ENCODE data around the gene CHD1. TPM values are rescaled to one million over a fixed set of nuclear protein-coding genes. Genes with fewer than 3 reads are reported as not detected.

The CHD1 gene
- total and polyA plus RNA-seq, 7 donors = 9.5 to 30.4 (median 13.6) TPM

DNA sequence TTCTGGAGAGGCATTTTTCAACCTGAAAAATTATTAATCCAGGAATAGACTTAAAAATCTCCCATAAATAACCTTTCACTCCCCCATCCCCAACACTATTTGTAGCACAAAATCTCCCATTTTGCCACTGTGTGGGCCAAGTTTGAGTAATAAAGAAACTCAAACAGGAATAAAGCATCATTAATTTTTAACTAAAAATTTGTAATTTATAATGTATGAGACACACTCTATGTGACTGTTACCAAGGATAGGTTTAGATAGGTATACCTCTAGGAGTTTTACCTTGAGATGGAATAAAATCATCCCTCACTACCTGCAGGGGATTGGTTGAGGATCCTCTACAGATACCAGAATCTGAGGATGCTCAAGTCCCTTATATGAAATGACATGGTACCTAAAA is 30.1 kb downstream of the CHD1 start:
- no peak overlapping the region for H3K4me3 ChIP-seq
- DNase-seq (no peak), ATAC-seq (no peak)
- intact Hi-C loops (cut with DNase I) = no loop called here
- H3K27ac ChIP-seq = no peak overlapping the region
- no peaks in the 10 kb centered on the region for H3K27me3 ChIP-seq (ENCODE audit: insufficient read depth in 3 of 3, low read length in 2 of 3)
- H3K9me3 ChIP-seq = no peaks in the 10 kb centered on the region
- peaks cover 10 to 100% of the 10 kb centered on the region in 2 donors for H3K36me3 ChIP-seq (ENCODE audit: insufficient read depth in 1 of 2, low read depth in 1 of 2)
- TF ChIP-seq, protein P1, sequence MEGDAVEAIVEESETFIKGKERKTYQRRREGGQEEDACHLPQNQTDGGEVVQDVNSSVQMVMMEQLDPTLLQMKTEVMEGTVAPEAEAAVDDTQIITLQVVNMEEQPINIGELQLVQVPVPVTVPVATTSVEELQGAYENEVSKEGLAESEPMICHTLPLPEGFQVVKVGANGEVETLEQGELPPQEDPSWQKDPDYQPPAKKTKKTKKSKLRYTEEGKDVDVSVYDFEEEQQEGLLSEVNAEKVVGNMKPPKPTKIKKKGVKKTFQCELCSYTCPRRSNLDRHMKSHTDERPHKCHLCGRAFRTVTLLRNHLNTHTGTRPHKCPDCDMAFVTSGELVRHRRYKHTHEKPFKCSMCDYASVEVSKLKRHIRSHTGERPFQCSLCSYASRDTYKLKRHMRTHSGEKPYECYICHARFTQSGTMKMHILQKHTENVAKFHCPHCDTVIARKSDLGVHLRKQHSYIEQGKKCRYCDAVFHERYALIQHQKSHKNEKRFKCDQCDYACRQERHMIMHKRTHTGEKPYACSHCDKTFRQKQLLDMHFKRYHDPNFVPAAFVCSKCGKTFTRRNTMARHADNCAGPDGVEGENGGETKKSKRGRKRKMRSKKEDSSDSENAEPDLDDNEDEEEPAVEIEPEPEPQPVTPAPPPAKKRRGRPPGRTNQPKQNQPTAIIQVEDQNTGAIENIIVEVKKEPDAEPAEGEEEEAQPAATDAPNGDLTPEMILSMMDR (IDR thresholded peaks at IDR 0.05) = no peak
- no peaks in the 10 kb centered on the region for H3K4me1 ChIP-seq

DNA sequence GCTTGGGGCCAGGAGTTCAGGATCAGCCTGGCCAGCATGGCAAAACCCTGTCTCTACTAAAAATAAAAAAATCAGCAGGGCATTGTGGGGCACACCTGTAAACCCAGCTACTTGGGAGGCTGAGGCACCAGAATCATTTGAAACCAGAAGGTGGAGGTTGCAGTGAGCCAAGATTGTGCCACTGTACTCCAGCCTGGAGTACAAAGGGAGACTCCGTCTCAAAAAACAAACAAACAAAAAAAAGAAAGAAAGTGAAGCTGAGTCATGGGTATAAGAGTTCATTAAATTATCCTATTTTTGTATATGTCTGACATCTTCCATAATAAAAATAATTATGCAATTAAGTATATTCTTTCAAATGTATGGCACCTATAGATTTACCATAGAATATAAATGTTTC is 37.2 kb downstream of the CHD1 start:
- H3K9me3 ChIP-seq = no peaks in the 10 kb centered on the region
- H3K27me3 ChIP-seq (ENCODE audit: insufficient read depth in 3 of 3, low read length in 2 of 3) = no peaks in the 10 kb centered on the region
- no peak overlapping the region for H3K27ac ChIP-seq
- no peak overlapping the region for H3K4me3 ChIP-seq
- peaks cover 3 to 100% of the 10 kb centered on the region in 2 donors for H3K36me3 ChIP-seq (ENCODE audit: insufficient read depth in 1 of 2, low read depth in 1 of 2)
- WGBS, 3 donors = 96 to 100% (median 96%) methylated on average over 1 of the region's 1 CpG
- TF ChIP-seq, protein P1 (IDR thresholded peaks at IDR 0.05) = no peak
- DNase-seq (no peak), ATAC-seq (no peak)
- no peaks in the 10 kb centered on the region for H3K4me1 ChIP-seq
- intact Hi-C loops (cut with DNase I) = no loop called here

DNA sequence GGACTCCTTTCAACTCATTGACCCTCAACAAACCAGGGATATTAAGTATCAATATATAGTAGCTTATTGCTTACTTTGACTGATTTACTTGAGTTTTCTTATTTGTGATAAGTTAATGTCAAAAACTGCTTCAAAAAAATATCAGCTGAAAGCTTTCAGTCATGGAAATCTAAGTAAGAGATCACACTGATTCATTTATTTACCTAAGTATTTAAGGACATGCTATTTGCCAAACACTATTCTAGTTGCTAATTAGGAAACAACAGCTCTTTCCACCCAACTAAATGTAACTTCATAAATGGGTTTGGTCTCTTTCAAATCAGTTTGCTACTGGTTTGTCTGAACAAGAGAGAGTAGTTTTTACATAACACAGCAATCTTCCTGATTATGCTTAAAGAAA is 48.2 kb downstream of the CHD1 start:
- ATAC-seq = no peak
- no peak overlapping the region for H3K27ac ChIP-seq
- no peak overlapping the region for H3K4me3 ChIP-seq
- DNase-seq = no peak
- TF ChIP-seq, protein P1 (IDR thresholded peaks at IDR 0.05) = no peak
- peaks cover 7 to 97% of the 10 kb centered on the region in 2 donors for H3K36me3 ChIP-seq (ENCODE audit: insufficient read depth in 1 of 2, low read depth in 1 of 2)
- intact Hi-C loops (cut with DNase I) = no loop called here
- no peaks in the 10 kb centered on the region for H3K9me3 ChIP-seq
- H3K4me1 ChIP-seq = no peaks in the 10 kb centered on the region
- H3K27me3 ChIP-seq (ENCODE audit: insufficient read depth in 3 of 3, low read length in 2 of 3) = no peaks in the 10 kb centered on the region

DNA sequence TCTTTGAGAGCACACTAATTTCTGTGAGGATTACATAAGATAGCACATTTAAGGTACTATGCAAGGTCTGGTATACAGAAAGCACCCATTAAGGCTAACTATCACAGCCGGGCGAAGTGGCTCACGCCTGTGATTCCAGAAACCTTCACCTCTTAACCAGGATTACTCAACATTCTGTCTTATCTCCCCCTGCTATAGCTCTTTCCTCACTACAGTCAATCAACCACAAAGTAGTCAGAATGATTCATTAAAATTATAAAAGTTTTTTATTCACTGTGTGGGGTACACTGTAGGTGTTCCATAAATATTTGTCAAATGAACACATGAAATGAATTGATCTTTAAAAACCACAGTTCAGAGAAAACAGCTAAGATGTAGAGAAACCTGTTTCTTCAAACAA is 48.7 kb downstream of the CHD1 start:
- no peak for ATAC-seq
- no peak overlapping the region for H3K4me3 ChIP-seq
- TF ChIP-seq, protein P1 (IDR thresholded peaks at IDR 0.05) = no peak
- H3K36me3 ChIP-seq (ENCODE audit: insufficient read depth in 1 of 2, low read depth in 1 of 2) = peaks cover 7 to 97% of the 10 kb centered on the region in 2 donors
- H3K27me3 ChIP-seq (ENCODE audit: insufficient read depth in 3 of 3, low read length in 2 of 3) = no peaks in the 10 kb centered on the region
- no peaks in the 10 kb centered on the region for H3K9me3 ChIP-seq
- no peaks in the 10 kb centered on the region for H3K4me1 ChIP-seq
- DNase-seq = no peak
- no peak overlapping the region for H3K27ac ChIP-seq
- WGBS, 3 donors = 95 to 97% (median 96%) methylated on average over 3 of the region's 3 CpGs
- intact Hi-C loops (cut with DNase I) = no loop called here

DNA sequence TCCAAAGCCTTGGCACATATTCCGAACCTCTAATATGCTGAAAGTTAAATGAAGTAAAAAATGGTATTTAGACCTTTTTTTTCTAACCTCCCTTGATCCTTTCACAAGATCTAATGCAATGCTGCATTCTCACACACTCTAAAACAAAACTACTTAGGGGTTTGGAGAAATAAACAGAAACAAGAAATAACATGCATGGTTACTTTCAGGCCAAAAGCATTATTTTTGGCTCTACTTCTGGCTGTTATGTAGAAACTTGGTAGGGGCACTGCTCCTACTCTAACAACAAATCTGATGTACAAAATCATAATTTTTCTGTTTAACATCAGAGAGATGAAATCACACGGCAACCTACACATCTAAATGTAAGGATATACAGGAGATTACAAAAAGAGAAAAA is 51.2 kb downstream of the CHD1 start:
- peaks cover 5 to 100% of the 10 kb centered on the region in 2 donors for H3K36me3 ChIP-seq (ENCODE audit: insufficient read depth in 1 of 2, low read depth in 1 of 2)
- H3K4me1 ChIP-seq = no peaks in the 10 kb centered on the region
- no peak overlapping the region for H3K27ac ChIP-seq
- H3K9me3 ChIP-seq = no peaks in the 10 kb centered on the region
- ATAC-seq = no peak
- TF ChIP-seq, protein P1 (IDR thresholded peaks at IDR 0.05) = no peak
- no peak for DNase-seq
- WGBS, 3 donors = 92 to 98% (median 97%) methylated on average over 2 of the region's 2 CpGs
- intact Hi-C loops (cut with DNase I) = loop anchor here in 1 of 2 donors (5.0 kb wide), 1 partner anchor 1710 kb away; no protein-coding TSS in a partner anchor
- H3K4me3 ChIP-seq = no peak overlapping the region
- H3K27me3 ChIP-seq (ENCODE audit: insufficient read depth in 3 of 3, low read length in 2 of 3) = no peaks in the 10 kb centered on the region
